RKO (cell line): ENCODE results near the gene IL7R.
"Not testable (repeated sequence)": the region's sequence is repeated elsewhere in the genome, so short reads cannot be mapped to it uniquely, and the experiment has no call there.

Experiments used
- DNase-seq: peaks from one replicate; pipeline ENCODE4 v3.0.0-alpha.2; 2016; ENCODE audit warnings: low spot score

IL7R gene

GRCh38 chr5:35842856-35843255 lies 13.8 kb upstream of the IL7R start:
- DNase-seq = no peak

GRCh38 chr5:35845508-35845907 lies 11.2 kb upstream of the IL7R start:
- not testable (repeated sequence) for DNase-seq

GRCh38 chr5:35847491-35847890 lies 9.2 kb upstream of the IL7R start:
- DNase-seq = no peak

GRCh38 chr5:35847961-35848360 lies 8.7 kb upstream of the IL7R start:
- no peak for DNase-seq

GRCh38 chr5:35849860-35850259 lies 6.8 kb upstream of the IL7R start:
- no peak for DNase-seq

- DNase-seq = no peak
Measured at GRCh38 chr5:35850967-35851680, 5.6 kb upstream of the IL7R start.

- DNase-seq = no peak
Measured at GRCh38 chr5:35852084-35852734, 4.5 kb upstream of the IL7R start.

- no peak for DNase-seq
Measured at GRCh38 chr5:35852773-35853172, 3.9 kb upstream of the IL7R start.

- no peak for DNase-seq
Measured at GRCh38 chr5:35853631-35854030, 3.1 kb upstream of the IL7R start.

GRCh38 chr5:35854248-35854647 lies 2.4 kb upstream of the IL7R start:
- no peak for DNase-seq

GRCh38 chr5:35855187-35855586 lies 1.5 kb upstream of the IL7R start:
- no peak for DNase-seq

GRCh38 chr5:35856186-35856764 lies 416 bp upstream of the IL7R start:
- not testable (repeated sequence) for DNase-seq

GRCh38 chr5:35857606-35858205 lies 1.0 kb downstream of the IL7R start:
- DNase-seq = peak; percentile 91

- DNase-seq = no peak
Measured at GRCh38 chr5:35859101-35859661, 2.5 kb downstream of the IL7R start.

- no peak for DNase-seq
Measured at GRCh38 chr5:35860686-35861085, 4.0 kb downstream of the IL7R start.

GRCh38 chr5:35861718-35862117 lies 5.0 kb downstream of the IL7R start:
- DNase-seq = no peak

GRCh38 chr5:35862126-35862525 lies 5.4 kb downstream of the IL7R start:
- no peak for DNase-seq

- no peak for DNase-seq
Measured at GRCh38 chr5:35863159-35863558, 6.5 kb downstream of the IL7R start.

GRCh38 chr5:35867998-35868397 lies 11.3 kb downstream of the IL7R start:
- DNase-seq = no peak

- DNase-seq = no peak
Measured at GRCh38 chr5:35869685-35870277, 13.1 kb downstream of the IL7R start.

GRCh38 chr5:35870605-35871004 lies 13.9 kb downstream of the IL7R start:
- DNase-seq = no peak

GRCh38 chr5:35876454-35876853 lies 19.8 kb downstream of the IL7R start:
- no peak for DNase-seq
